ENCODE data around the gene RTN4.
"Not testable (repeated sequence)": the region's sequence is repeated elsewhere in the genome, so short reads cannot be mapped to it uniquely, and the experiment has no call there.

The RTN4 gene

GRCh38 chr2:55096586-55096985 lies 46.3 kb upstream of the RTN4 start:
- Histone ChIP-seq H3K27me3 (no peaks in the 10 kb centered on the region), H3K27ac (peak overlapping the region; percentile 39 to 85), H3K4me1 (peaks cover 0 to 53% (median 38%) of the 10 kb centered on the region in 4 donors), H3K4me3 (no peak overlapping the region), H3K9me3 (no peaks in the 10 kb centered on the region), H3K36me3 (no peaks in the 10 kb centered on the region)
- no peak for DNase-seq
- TF ChIP-seq CTCF (IDR thresholded peaks at IDR 0.05) = no peak
- intact Hi-C loops (cut with DNase I; ENCODE audit: low total_unique reads) = loop anchor here (5.0 kb wide), 1 partner anchor 49 kb away; no protein-coding TSS in a partner anchor

GRCh38 chr2:55093381-55093780 lies 43.1 kb upstream of the RTN4 start:
- no peaks in the 10 kb centered on the region for H3K9me3 ChIP-seq
- H3K4me3 ChIP-seq = no peak overlapping the region
- no peak for TF ChIP-seq CTCF (IDR thresholded peaks at IDR 0.05)
- intact Hi-C loops (cut with DNase I; ENCODE audit: low total_unique reads) = no loop called here
- peaks cover 0 to 23% (median 15%) of the 10 kb centered on the region in 4 donors for H3K4me1 ChIP-seq
- H3K27ac ChIP-seq = no peak overlapping the region
- H3K27me3 ChIP-seq = no peaks in the 10 kb centered on the region
- no peaks in the 10 kb centered on the region for H3K36me3 ChIP-seq
- DNase-seq = no peak

GRCh38 chr2:55092439-55092838 lies 42.2 kb upstream of the RTN4 start:
- no peak for DNase-seq
- no peak overlapping the region for H3K4me3 ChIP-seq
- intact Hi-C loops (cut with DNase I; ENCODE audit: low total_unique reads) = no loop called here
- peaks cover 0 to 16% (median 12%) of the 10 kb centered on the region in 4 donors for H3K4me1 ChIP-seq
- no peaks in the 10 kb centered on the region for H3K9me3 ChIP-seq
- no peak overlapping the region for H3K27ac ChIP-seq
- no peak for TF ChIP-seq CTCF (IDR thresholded peaks at IDR 0.05)
- H3K36me3 ChIP-seq = no peaks in the 10 kb centered on the region
- H3K27me3 ChIP-seq = no peaks in the 10 kb centered on the region

GRCh38 chr2:55091681-55092080 lies 41.4 kb upstream of the RTN4 start:
- H3K27ac ChIP-seq; H3K4me3 ChIP-seq; intact Hi-C loops (cut with DNase I; ENCODE audit: low total_unique reads); H3K36me3 ChIP-seq; H3K27me3 ChIP-seq; H3K9me3 ChIP-seq; DNase-seq; H3K4me1 ChIP-seq: not testable (repeated sequence)

- H3K27me3 ChIP-seq = no peaks in the 10 kb centered on the region
- no peak overlapping the region for H3K4me3 ChIP-seq
- intact Hi-C loops (cut with DNase I; ENCODE audit: low total_unique reads) = no loop called here
- no peak for TF ChIP-seq CTCF (IDR thresholded peaks at IDR 0.05)
- H3K4me1 ChIP-seq = no peaks in the 10 kb centered on the region
- no peak overlapping the region for H3K27ac ChIP-seq
- no peaks in the 10 kb centered on the region for H3K36me3 ChIP-seq
- no peak for DNase-seq
- H3K9me3 ChIP-seq = no peaks in the 10 kb centered on the region
These were observed 40.5 kb upstream of the RTN4 start for GRCh38 chr2:55090702-55091101.

GRCh38 chr2:55089726-55090125 lies 39.5 kb upstream of the RTN4 start:
- no peak for DNase-seq
- H3K4me3 ChIP-seq = no peak overlapping the region
- no peak for TF ChIP-seq CTCF (IDR thresholded peaks at IDR 0.05)
- no peaks in the 10 kb centered on the region for H3K9me3 ChIP-seq
- H3K27ac ChIP-seq = no peak overlapping the region
- no peaks in the 10 kb centered on the region for H3K27me3 ChIP-seq
- intact Hi-C loops (cut with DNase I; ENCODE audit: low total_unique reads) = no loop called here
- no peaks in the 10 kb centered on the region for H3K36me3 ChIP-seq
- no peaks in the 10 kb centered on the region for H3K4me1 ChIP-seq

Measured in tibial artery (tissue), 4 donors.